Measurements from ENCODE around the gene SPPL2B.

DNA sequence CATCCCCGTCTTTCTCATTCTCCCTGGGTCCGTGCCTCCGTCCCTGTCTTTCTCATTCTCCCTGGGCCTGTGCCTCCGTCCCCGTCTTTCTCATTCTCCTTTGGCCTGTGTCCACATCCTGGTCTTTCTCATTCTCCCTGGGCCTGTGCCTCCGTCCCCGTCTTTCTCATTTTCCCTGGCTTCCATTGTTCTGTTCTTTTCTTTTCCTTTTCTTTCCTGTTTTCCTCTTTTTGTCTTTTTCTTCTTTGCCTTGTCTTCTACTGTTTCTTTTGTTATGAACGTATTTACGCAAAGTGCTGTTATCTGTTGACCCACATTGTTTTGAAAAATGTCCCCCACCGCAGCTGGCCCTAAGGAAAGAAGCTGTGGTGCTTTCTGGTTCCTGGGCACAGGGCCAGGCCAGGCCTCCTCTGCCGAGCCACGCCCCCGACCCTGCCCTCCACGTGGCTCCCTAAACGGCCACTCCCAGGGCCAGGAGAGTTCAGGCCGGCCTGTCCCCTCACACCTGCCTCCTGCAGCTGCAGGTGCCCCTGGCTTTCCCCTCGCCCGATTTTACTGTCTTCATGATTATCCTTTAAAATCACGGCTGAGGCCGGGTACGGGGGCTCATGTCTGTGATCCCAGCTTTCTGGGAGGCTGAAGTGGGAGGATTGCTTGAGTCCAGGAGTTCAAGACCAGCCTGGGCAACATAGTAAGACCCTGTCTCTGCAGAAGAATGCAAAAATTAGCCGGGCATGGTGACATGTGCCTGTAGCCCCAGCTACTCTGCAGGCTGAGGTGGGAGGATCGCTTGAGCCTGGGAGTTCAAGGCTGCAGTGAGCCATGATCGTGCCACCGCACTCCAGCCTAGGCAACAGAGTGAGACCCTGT lies 17.5 kb downstream of the SPPL2B start:
- TF ChIP-seq POLR2A (IDR thresholded peaks at IDR 0.05) (no peak), EP300 (IDR thresholded peaks at IDR 0.05) (no peak)
- TF ChIP-seq, protein P1, sequence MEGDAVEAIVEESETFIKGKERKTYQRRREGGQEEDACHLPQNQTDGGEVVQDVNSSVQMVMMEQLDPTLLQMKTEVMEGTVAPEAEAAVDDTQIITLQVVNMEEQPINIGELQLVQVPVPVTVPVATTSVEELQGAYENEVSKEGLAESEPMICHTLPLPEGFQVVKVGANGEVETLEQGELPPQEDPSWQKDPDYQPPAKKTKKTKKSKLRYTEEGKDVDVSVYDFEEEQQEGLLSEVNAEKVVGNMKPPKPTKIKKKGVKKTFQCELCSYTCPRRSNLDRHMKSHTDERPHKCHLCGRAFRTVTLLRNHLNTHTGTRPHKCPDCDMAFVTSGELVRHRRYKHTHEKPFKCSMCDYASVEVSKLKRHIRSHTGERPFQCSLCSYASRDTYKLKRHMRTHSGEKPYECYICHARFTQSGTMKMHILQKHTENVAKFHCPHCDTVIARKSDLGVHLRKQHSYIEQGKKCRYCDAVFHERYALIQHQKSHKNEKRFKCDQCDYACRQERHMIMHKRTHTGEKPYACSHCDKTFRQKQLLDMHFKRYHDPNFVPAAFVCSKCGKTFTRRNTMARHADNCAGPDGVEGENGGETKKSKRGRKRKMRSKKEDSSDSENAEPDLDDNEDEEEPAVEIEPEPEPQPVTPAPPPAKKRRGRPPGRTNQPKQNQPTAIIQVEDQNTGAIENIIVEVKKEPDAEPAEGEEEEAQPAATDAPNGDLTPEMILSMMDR (IDR thresholded peaks at IDR 0.05), result no peak

Data from suprapubic skin (tissue), 3 donors.